ENCODE measurements around the gene SDF4.
"Not testable (repeated sequence)": the region's sequence is repeated elsewhere in the genome, so short reads cannot be mapped to it uniquely, and the experiment has no call there.

Gene SDF4

DNA sequence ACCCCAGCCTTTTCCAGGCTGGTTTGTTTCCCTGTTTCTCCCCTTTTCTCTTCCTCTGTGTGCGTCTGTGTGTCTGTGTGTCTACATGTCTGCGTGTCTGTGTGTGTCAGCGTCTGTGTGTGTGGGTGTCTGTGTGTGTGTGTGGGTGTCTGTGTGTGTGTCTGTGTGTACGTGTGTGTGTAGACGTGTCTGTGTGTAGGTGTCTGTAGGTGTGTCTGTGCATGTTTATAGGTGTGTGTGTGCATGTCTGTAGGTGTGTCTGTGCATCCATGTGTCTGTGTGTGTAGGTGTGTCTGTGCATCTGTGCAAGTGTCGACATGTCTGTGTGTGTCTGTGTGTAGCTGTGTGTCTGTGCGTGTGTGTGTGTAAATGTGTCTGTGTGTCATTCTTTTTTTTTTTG lies 54.9 kb downstream of the SDF4 start:
- peaks cover 25% of the 10 kb centered on the region for H3K4me1 ChIP-seq (ENCODE audit: control insufficient read depth, low read length)
- no peak overlapping the region for H3K4me2 ChIP-seq (ENCODE audit: low read length)
- no peak overlapping the region for H3K4me3 ChIP-seq (ENCODE audit: low read length)
- no peaks in the 10 kb centered on the region for H4K20me1 ChIP-seq (ENCODE audit: control insufficient read depth, insufficient read depth, low read depth, low read length)
- H3K9me3 ChIP-seq (ENCODE audit: control insufficient read depth, insufficient read depth, low read length): peaks cover 11% of the 10 kb centered on the region; the same call in 1 of the 2 replicates
- no peaks in the 10 kb centered on the region for H3K36me3 ChIP-seq (ENCODE audit: control insufficient read depth, low read length)
- H3K27ac ChIP-seq (ENCODE audit: low read depth, low read length): no peak overlapping the region
- peaks cover 29% of the 10 kb centered on the region for H3K27me3 ChIP-seq (ENCODE audit: control insufficient read depth, low read length)
- no peaks in the 10 kb centered on the region for H3K79me2 ChIP-seq (ENCODE audit: control insufficient read depth, low read length)
- no peaks in the 10 kb centered on the region for H3K9me2 ChIP-seq (replicated peaks; ENCODE audit: control insufficient read depth, low read length)
- H3F3A ChIP-seq (ENCODE audit: control insufficient read depth, insufficient read depth): no peaks in the 10 kb centered on the region
- no peak for TF ChIP-seq EZH2phosphoT487 (IDR thresholded peaks at IDR 0.05; ENCODE audit: borderline replicate concordance, low read length)
- TF ChIP-seq, protein P1, sequence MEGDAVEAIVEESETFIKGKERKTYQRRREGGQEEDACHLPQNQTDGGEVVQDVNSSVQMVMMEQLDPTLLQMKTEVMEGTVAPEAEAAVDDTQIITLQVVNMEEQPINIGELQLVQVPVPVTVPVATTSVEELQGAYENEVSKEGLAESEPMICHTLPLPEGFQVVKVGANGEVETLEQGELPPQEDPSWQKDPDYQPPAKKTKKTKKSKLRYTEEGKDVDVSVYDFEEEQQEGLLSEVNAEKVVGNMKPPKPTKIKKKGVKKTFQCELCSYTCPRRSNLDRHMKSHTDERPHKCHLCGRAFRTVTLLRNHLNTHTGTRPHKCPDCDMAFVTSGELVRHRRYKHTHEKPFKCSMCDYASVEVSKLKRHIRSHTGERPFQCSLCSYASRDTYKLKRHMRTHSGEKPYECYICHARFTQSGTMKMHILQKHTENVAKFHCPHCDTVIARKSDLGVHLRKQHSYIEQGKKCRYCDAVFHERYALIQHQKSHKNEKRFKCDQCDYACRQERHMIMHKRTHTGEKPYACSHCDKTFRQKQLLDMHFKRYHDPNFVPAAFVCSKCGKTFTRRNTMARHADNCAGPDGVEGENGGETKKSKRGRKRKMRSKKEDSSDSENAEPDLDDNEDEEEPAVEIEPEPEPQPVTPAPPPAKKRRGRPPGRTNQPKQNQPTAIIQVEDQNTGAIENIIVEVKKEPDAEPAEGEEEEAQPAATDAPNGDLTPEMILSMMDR (IDR thresholded peaks at IDR 0.05; ENCODE audit: low read depth, low read length, poor library complexity, severe bottlenecking): no peak

DNA sequence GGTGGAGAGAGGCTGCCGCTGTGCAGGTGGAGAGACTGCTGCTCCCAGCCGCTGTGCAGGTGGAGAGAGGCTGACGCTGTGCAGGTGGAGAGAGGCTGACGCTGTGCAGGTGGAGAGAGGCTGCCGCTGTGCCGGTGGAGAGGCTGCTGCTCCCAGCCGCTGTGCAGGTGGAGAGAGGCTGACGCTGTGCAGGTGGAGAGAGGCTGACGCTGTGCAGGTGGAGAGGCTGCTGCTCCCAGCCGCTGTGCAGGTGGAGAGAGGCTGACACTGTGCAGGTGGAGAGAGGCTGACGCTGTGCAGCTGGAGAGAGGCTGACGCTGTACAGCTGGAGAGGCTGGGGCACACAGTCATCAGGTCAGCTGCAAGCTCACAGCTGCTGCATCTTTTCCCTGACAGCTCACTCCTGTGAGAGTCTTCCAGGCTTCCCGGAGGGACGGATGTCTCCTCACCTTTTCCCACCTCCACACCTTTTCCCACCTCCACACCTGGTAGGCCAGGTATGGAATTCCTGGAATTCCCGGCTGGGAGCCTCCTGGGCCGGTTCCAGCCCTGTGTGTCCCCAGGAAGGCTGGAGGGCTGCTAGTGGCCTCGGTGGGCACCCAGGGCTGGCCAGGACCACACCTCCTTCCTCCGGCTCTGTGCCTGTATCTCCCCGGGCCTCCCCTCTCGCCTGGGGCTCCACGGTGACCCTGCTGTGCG lies 55.6 kb downstream of the SDF4 start:
- Histone ChIP-seq H3K4me1 (ENCODE audit: control insufficient read depth, low read length) (peaks cover 32% of the 10 kb centered on the region), H3K27me3 (ENCODE audit: control insufficient read depth, low read length) (peaks cover 36% of the 10 kb centered on the region), H3K9me3 (ENCODE audit: control insufficient read depth, insufficient read depth, low read length) (peaks cover 11% of the 10 kb centered on the region; the same call in 1 of the 2 replicates)
- not testable (repeated sequence) for H3F3A ChIP-seq (ENCODE audit: control insufficient read depth, insufficient read depth); H4K20me1 ChIP-seq (ENCODE audit: control insufficient read depth, insufficient read depth, low read depth, low read length); H3K79me2 ChIP-seq (ENCODE audit: control insufficient read depth, low read length); H3K4me2 ChIP-seq (ENCODE audit: low read length); H3K36me3 ChIP-seq (ENCODE audit: control insufficient read depth, low read length); H3K4me3 ChIP-seq (ENCODE audit: low read length); H3K9me2 ChIP-seq (replicated peaks; ENCODE audit: control insufficient read depth, low read length); H3K27ac ChIP-seq (ENCODE audit: low read depth, low read length)

DNA sequence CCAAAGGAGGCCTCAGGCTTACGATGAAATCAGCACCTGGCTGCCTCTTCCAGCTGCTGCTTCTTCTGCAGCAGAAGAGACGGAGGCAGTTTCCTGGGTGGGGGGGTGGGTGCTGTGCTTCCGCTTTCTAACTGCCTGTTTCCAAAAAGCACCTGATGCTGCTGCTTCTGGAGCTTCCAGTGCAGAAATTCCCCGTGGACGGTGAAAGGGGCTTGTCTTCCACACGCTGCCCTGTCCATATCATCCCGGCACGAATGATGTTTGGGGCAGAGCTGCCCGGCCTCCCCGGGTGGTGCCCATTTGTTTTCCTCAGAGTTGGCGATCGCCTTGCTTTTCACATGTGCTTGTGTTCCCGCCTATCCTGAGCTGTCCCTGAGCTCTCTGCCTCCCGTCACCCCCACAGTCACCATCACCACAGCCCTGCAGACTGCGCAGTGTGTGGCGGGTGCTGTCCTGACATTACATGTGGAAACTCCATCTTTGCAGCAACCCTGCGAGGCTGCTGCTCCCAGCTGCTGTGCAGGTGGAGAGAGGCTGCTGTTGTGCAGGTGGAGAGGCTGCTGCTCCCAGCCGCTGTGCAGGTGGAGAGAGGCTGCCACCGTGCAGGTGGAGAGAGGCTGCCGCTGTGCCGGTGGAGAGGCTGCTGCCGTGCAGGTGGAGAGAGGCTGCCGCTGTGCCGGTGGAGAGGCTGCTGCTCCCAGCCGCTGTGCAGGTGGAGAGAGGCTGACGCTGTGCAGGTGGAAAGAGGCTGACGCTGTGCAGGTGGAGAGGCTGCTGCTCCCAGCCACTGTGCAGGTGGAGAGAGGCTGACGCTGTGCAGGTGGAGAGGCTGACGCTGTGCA lies 56.4 kb downstream of the SDF4 start:
- Histone ChIP-seq H3K4me1 (ENCODE audit: control insufficient read depth, low read length) (peaks cover 39% of the 10 kb centered on the region), H3K27me3 (ENCODE audit: control insufficient read depth, low read length) (peaks cover 43% of the 10 kb centered on the region), H3K79me2 (ENCODE audit: control insufficient read depth, low read length) (no peaks in the 10 kb centered on the region), H3K27ac (ENCODE audit: low read depth, low read length) (no peak overlapping the region), H4K20me1 (ENCODE audit: control insufficient read depth, insufficient read depth, low read depth, low read length) (no peaks in the 10 kb centered on the region), H3K36me3 (ENCODE audit: control insufficient read depth, low read length) (no peaks in the 10 kb centered on the region), H3K9me3 (ENCODE audit: control insufficient read depth, insufficient read depth, low read length) (peaks cover 11% of the 10 kb centered on the region; the same call in 1 of the 2 replicates), H3F3A (ENCODE audit: control insufficient read depth, insufficient read depth) (no peaks in the 10 kb centered on the region), H3K9me2 (replicated peaks; ENCODE audit: control insufficient read depth, low read length) (no peaks in the 10 kb centered on the region), H3K4me2 (ENCODE audit: low read length) (0 out of 2 replicates have a peak overlapping the region, but pooled peaks have one; percentile 24), H3K4me3 (ENCODE audit: low read length) (no peak overlapping the region)
- TF ChIP-seq EZH2phosphoT487 (IDR thresholded peaks at IDR 0.05; ENCODE audit: borderline replicate concordance, low read length): no peak
- TF ChIP-seq, protein P1 (IDR thresholded peaks at IDR 0.05; ENCODE audit: low read depth, low read length, poor library complexity, severe bottlenecking): no peak
